PC-3 (cell line): ENCODE measurements around the gene RABIF. TPM values are rescaled to one million over a fixed set of nuclear protein-coding genes. Genes with fewer than 3 reads are reported as not detected.

ENCODE experiments used
- ATAC-seq: fragments of 200-7000 bp; cut with Tn5 transposase; 2 replicates; pipeline ENCODE4 v1.9.1; 2020; ENCODE audit warnings: mild to moderate bottlenecking, moderate library complexity
- BruUV-seq: library from RNA; stranded (reverse); fragments of 400-500 nt; replicated peaks from 2 replicates; lab custom pipeline; 2021; lab: Mats Ljungman, UMichigan
- CTCF ChIA-PET: fragments of 300-600 bp; sonication (Branson Sonifier 250); formaldehyde crosslinking; loops from one replicate; lab custom pipeline; 2022; ENCODE audit warnings: antibody characterized with exemption; lab: Charles Lee
- POLR2A ChIA-PET: fragments of 300-600 bp; sonication (Branson Sonifier 250); formaldehyde crosslinking; loops from one replicate; lab custom pipeline; 2022; ENCODE audit warnings: antibody characterized with exemption; ENCODE audit not compliant: unreplicated experiment; lab: Charles Lee
- DNase-seq: peaks from one replicate; pipeline ENCODE4 v3.0.0-alpha.2; 2015
- H2AFZ ChIP-seq: fragments of 300-600 bp; sonication (generic); 2 replicates; pipeline ENCODE4 v1.6.0; 2016; ENCODE audit warnings: antibody characterized with exemption, low read length
- H3F3A ChIP-seq: fragments of 300-600 bp; sonication (generic); one replicate; pipeline ENCODE4 v1.6.0; 2017; ENCODE audit warnings: antibody characterized with exemption, low read length, control low read depth, mild to moderate bottlenecking; ENCODE audit not compliant: unreplicated experiment
- H3K27ac ChIP-seq: fragments of 300-600 bp; sonication (generic); 2 replicates; pipeline ENCODE4 v1.5.1; 2016; ENCODE audit warnings: mild to moderate bottlenecking, low read length
- H3K27me3 ChIP-seq: fragments of 300-600 bp; sonication (generic); 2 replicates; pipeline ENCODE4 v1.6.1; 2016; ENCODE audit warnings: low read length, mixed read lengths
- H3K36me3 ChIP-seq: fragments of 300-600 bp; sonication (generic); 2 replicates; pipeline ENCODE4 v1.6.1; 2016; ENCODE audit warnings: low read depth, mixed run types, low read length, mixed read lengths
- H3K4me1 ChIP-seq: fragments of 300-600 bp; sonication (generic); 2 replicates; pipeline ENCODE4 v1.5.1; 2016; ENCODE audit warnings: low read length; ENCODE audit not compliant: insufficient read depth
- H3K4me2 ChIP-seq: fragments of 300-600 bp; sonication (generic); 2 replicates; pipeline ENCODE4 v1.6.0; 2016; ENCODE audit warnings: low read length
- H3K4me3 ChIP-seq: fragments of 300-600 bp; sonication (generic); 2 replicates; pipeline ENCODE4 v1.5.1; 2016; ENCODE audit warnings: mild to moderate bottlenecking, low read length, mixed read lengths
- H3K79me2 ChIP-seq: fragments of 300-600 bp; sonication (generic); 2 replicates; pipeline ENCODE4 v1.6.1; 2017; ENCODE audit warnings: low read length, mixed read lengths
- H3K9ac ChIP-seq: fragments of 300-600 bp; sonication (generic); 2 replicates; pipeline ENCODE4 v1.6.0; 2016; ENCODE audit warnings: mild to moderate bottlenecking, low read length
- H3K9me2 ChIP-seq: fragments of 300-600 bp; sonication (generic); replicated peaks from 2 replicates; pipeline ENCODE4 v1.6.1; 2016; ENCODE audit warnings: mixed run types, low read length, mixed read lengths
- H3K9me3 ChIP-seq: fragments of 300-600 bp; sonication (generic); 2 replicates; pipeline ENCODE4 v1.6.1; 2016; ENCODE audit warnings: low read length, mixed read lengths
- H4K20me1 ChIP-seq: fragments of 300-600 bp; sonication (generic); 2 replicates; pipeline ENCODE4 v1.6.1; 2016; ENCODE audit warnings: low read length, mixed read lengths
- EZH2 ChIP-seq: fragments of 300-600 bp; sonication (generic); IDR thresholded peaks from one replicate; pipeline ENCODE4 v1.6.1; 2017; ENCODE audit warnings: antibody characterized with exemption, mild to moderate bottlenecking, low read length; ENCODE audit not compliant: unreplicated experiment
- EZH2phosphoT487 ChIP-seq: fragments of 300-600 bp; sonication (generic); IDR thresholded peaks from 2 replicates; pipeline ENCODE4 v1.6.1; 2018; ENCODE audit warnings: mild to moderate bottlenecking, antibody characterized with exemption, low read length, borderline replicate concordance
- intact Hi-C: fragments of 100-400 bp; cut with micrococcal nuclease; formaldehyde crosslinking; loops from 2 replicates; pipeline ENCODE4 v1.9.0; 2023
- total RNA-seq: library from RNA; depleted of rRNA; stranded (reverse); fragments of >200 nt; gene quantifications from 2 replicates; pipeline ENCODE4 v1.2.3, GENCODE V29; 2014
- TF ChIP-seq, protein P1 (sequence below): fragments of 300-600 bp; sonication (generic); conservative IDR thresholded peaks from 2 replicates; pipeline ENCODE4 v1.5.1; 2017; ENCODE audit warnings: antibody characterized with exemption, low read depth, mild to moderate bottlenecking, low read length

Gene RABIF
- total RNA-seq, 1 experiment from 2014 or later: 15.5 TPM

DNA sequence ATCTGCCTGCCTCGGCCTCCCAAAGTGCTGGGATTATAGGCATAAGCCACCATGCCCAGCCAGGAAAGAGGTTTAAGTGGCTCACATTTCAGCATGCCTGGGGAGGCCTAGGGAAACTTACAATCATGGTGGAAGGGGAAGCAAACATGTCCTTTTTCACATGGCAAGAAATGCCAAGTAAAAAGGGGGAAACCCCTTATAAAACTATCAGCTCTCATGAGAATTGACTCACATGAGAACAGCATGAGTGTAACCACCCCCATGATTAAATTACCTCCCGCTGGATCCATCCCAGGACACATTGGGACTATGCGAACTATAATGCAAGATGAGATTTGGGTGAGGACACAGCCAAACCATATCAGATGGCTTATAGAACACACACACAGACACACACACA, 46.9 kb upstream of the RABIF start:
- H3K9me2 ChIP-seq: no peaks in the 10 kb centered on the region

DNA sequence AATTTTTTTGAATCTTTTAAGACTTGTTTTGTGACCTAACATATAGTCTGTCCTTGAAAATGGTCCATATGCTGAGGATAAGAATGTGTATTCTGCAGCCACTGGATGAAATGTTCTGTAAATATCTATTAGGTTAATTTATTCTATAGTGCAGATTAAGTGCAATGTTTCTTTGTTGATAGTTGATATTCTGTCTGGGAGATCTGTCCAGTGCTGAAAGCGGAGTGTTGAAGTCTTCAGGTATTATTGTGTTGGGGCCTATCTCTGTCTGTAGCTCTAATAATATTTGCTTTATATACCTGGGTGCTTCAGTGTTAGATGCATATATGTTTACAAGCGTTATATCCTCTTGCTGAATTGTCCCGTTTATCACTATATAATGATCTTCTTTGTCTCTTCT, 45.8 kb upstream of the RABIF start:
- intact Hi-C loops: no loop called here
- Histone ChIP-seq H3K4me2 (no peak overlapping the region), H3K79me2 (no peaks in the 10 kb centered on the region), H3K4me1 (no peaks in the 10 kb centered on the region), H4K20me1 (no peaks in the 10 kb centered on the region), H3K9me3 (0 out of 2 replicates have a peak, but pooled peaks cover 5% of the 10 kb centered on the region), H3K27me3 (no peaks in the 10 kb centered on the region), H3K9ac (no peak overlapping the region), H2AFZ (no peak overlapping the region), H3K36me3 (no peaks in the 10 kb centered on the region), H3K9me2 (no peaks in the 10 kb centered on the region), H3F3A (no peaks in the 10 kb centered on the region), H3K27ac (no peak overlapping the region), H3K4me3 (no peak overlapping the region)
- TF ChIP-seq EZH2: no peak
- no peak for TF ChIP-seq EZH2phosphoT487
- TF ChIP-seq, protein P1, sequence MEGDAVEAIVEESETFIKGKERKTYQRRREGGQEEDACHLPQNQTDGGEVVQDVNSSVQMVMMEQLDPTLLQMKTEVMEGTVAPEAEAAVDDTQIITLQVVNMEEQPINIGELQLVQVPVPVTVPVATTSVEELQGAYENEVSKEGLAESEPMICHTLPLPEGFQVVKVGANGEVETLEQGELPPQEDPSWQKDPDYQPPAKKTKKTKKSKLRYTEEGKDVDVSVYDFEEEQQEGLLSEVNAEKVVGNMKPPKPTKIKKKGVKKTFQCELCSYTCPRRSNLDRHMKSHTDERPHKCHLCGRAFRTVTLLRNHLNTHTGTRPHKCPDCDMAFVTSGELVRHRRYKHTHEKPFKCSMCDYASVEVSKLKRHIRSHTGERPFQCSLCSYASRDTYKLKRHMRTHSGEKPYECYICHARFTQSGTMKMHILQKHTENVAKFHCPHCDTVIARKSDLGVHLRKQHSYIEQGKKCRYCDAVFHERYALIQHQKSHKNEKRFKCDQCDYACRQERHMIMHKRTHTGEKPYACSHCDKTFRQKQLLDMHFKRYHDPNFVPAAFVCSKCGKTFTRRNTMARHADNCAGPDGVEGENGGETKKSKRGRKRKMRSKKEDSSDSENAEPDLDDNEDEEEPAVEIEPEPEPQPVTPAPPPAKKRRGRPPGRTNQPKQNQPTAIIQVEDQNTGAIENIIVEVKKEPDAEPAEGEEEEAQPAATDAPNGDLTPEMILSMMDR: no peak
- DNase-seq (no peak), ATAC-seq (no peak)
- ChIA-PET POLR2A (no interaction called here), CTCF (no interaction called here)
- no TSS peak for BruUV-seq

More for the DNA sequence above, 46.9 kb upstream of the RABIF start:
- ATAC-seq (no peak), DNase-seq (no peak)
- no peaks in the 10 kb centered on the region for H4K20me1 ChIP-seq
- H3K4me3 ChIP-seq: no peak overlapping the region
- H3K79me2 ChIP-seq: no peaks in the 10 kb centered on the region
- no peak overlapping the region for H3K27ac ChIP-seq
- no peaks in the 10 kb centered on the region for H3F3A ChIP-seq
- no peak overlapping the region for H3K4me2 ChIP-seq
- peaks cover 5% of the 10 kb centered on the region; the same call in 1 of the 2 replicates for H3K36me3 ChIP-seq
- H3K9me3 ChIP-seq: 0 out of 2 replicates have a peak, but pooled peaks cover 5% of the 10 kb centered on the region
- CTCF ChIA-PET: no interaction called here
- POLR2A ChIA-PET: no interaction called here
- H3K4me1 ChIP-seq: no peaks in the 10 kb centered on the region
- H2AFZ ChIP-seq: no peak overlapping the region
- no peak overlapping the region for H3K9ac ChIP-seq
- TF ChIP-seq, protein P1: no peak
- TF ChIP-seq EZH2phosphoT487 (no peak), EZH2 (no peak)
- intact Hi-C loops: no loop called here
- no peaks in the 10 kb centered on the region for H3K27me3 ChIP-seq
- BruUV-seq: no TSS peak

DNA sequence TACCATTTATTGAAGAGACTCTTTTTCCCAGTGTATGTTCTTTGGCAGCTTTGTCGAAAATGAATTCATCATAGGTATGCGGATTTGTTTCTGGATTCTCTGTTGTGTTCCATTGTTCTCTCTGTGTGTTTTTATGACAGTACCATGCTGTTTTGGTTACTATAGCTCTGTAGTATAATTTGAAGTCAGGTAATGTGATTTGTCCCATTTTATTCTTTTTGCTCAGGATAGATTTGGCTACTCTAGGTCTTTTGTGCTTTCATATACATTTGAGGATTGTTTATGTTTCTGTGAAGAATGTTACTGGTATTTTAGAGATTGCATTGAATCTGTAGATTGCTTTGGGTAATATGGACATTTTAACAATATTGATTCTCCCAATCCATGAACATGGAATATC, 43.5 kb upstream of the RABIF start:
- Histone ChIP-seq H2AFZ (no peak overlapping the region), H3K9me2 (no peaks in the 10 kb centered on the region), H3K36me3 (no peaks in the 10 kb centered on the region), H3K9ac (no peak overlapping the region), H3K27ac (no peak overlapping the region), H3K9me3 (0 out of 2 replicates have a peak, but pooled peaks cover 5% of the 10 kb centered on the region), H4K20me1 (no peaks in the 10 kb centered on the region), H3F3A (no peaks in the 10 kb centered on the region), H3K4me1 (no peaks in the 10 kb centered on the region), H3K4me2 (no peak overlapping the region), H3K4me3 (no peak overlapping the region), H3K79me2 (no peaks in the 10 kb centered on the region), H3K27me3 (no peaks in the 10 kb centered on the region)
- intact Hi-C loops: no loop called here
- ChIA-PET CTCF (no interaction called here), POLR2A (no interaction called here)
- no TSS peak for BruUV-seq
- TF ChIP-seq, protein P1: no peak
- TF ChIP-seq EZH2 (no peak), EZH2phosphoT487 (no peak)
- no peak for DNase-seq
- no peak for ATAC-seq
